GM12878 (cell line): ENCODE measurements around the gene ACSF3. TPM values are rescaled to one million over a fixed set of nuclear protein-coding genes. Genes with fewer than 3 reads are reported as not detected.

Experiments
- ATAC-seq: fragments of 200-7000 bp; cut with Tn5 transposase; 3 replicates; pipeline ENCODE4 v1.9.1; 2020; ENCODE audit warnings: mild to moderate bottlenecking, moderate library complexity
- BruUV-seq: library from RNA; stranded (reverse); fragments of 400-500 nt; replicated peaks from 2 replicates; lab custom pipeline; 2021; lab: Mats Ljungman, UMichigan
- CTCF ChIA-PET: fragments of 300-600 bp; sonication (Branson Sonifier 250); formaldehyde crosslinking; extraction: SDS; loops from one replicate; lab custom pipeline; 2021; ENCODE audit warnings: inconsistent platforms; lab: Yijun Ruan, JAX
- POLR2A ChIA-PET: fragments of 350-600 bp; formaldehyde crosslinking; extraction: SDS; loops from one replicate; lab custom pipeline; 2021; ENCODE audit warnings: inconsistent platforms; lab: Charles Lee
- RAD21 ChIA-PET: fragments of 300-600 bp; sonication (Branson Sonifier 250); formaldehyde crosslinking; loops from one replicate; lab custom pipeline; 2023; ENCODE audit warnings: antibody characterized with exemption; ENCODE audit not compliant: unreplicated experiment; lab: Charles Lee
- SMC1A ChIA-PET: fragments of 300-600 bp; sonication (Branson Sonifier 250); formaldehyde crosslinking; loops from one replicate; lab custom pipeline; 2023; ENCODE audit not compliant: unreplicated experiment, uncharacterized antibody; lab: Charles Lee
- DNase-seq: peaks from one replicate; pipeline ENCODE4 v3.0.0-alpha.2; 2011; ENCODE audit warnings: low read depth, low spot score
- FAIRE-seq: peaks from 3 replicates; lab custom pipeline; 2011; peaks lifted over from hg19 to GRCh38; lab: Jason Lieb, UNC
- H2AFZ ChIP-seq: 2 replicates; pipeline ENCODE4 v1.6.0; 2011; ENCODE audit warnings: low read depth, low read length, control low read depth; ENCODE audit not compliant: control insufficient read depth
- H3K27ac ChIP-seq: 2 replicates; pipeline ENCODE4 v1.5.1; 2011; ENCODE audit warnings: control low read depth; ENCODE audit not compliant: control insufficient read depth, insufficient read depth
- H3K27me3 ChIP-seq, 2 experiments: replicated peaks in 1 of 2; 2 replicates each; pipeline versions ENCODE4 v1.6.0 to v1.6.1; 2011; ENCODE audit warnings: low read length in 1 of 2; ENCODE audit not compliant: control insufficient read depth in 2 of 2, insufficient read depth in 2 of 2
- H3K36me3 ChIP-seq, 2 experiments: 2 replicates each; pipeline ENCODE4 v1.5.1; 2011; ENCODE audit warnings: low read length in 1 of 2; ENCODE audit not compliant: control insufficient read depth in 2 of 2, insufficient read depth in 2 of 2
- H3K4me1 ChIP-seq: 2 replicates; pipeline ENCODE4 v1.6.1; 2011; ENCODE audit warnings: mild to moderate bottlenecking, low read length, moderate library complexity, mixed read lengths; ENCODE audit not compliant: control insufficient read depth, insufficient read depth
- H3K4me2 ChIP-seq: 2 replicates; pipeline ENCODE4 v1.6.0; 2011; ENCODE audit warnings: control low read depth; ENCODE audit not compliant: control insufficient read depth, insufficient read depth
- H3K4me3 ChIP-seq: fragments of 200-600 bp; sonication (generic); 2 replicates; pipeline ENCODE4 v1.5.1; 2016
- H3K79me2 ChIP-seq: 2 replicates; pipeline ENCODE4 v1.6.0; 2011; ENCODE audit warnings: low read length; ENCODE audit not compliant: control insufficient read depth, insufficient read depth
- H3K9ac ChIP-seq: 2 replicates; pipeline ENCODE4 v1.8.0; 2011; ENCODE audit warnings: low read length, control low read depth, mixed read lengths; ENCODE audit not compliant: control insufficient read depth, insufficient read depth
- H3K9me3 ChIP-seq: replicated peaks from 3 replicates; pipeline ENCODE4 v1.5.1; 2011; ENCODE audit warnings: mild to moderate bottlenecking, low read length; ENCODE audit not compliant: control insufficient read depth, insufficient read depth
- H4K20me1 ChIP-seq: 2 replicates; pipeline ENCODE4 v1.6.0; 2011; ENCODE audit not compliant: control insufficient read depth, insufficient read depth
- BCL11A ChIP-seq: IDR thresholded peaks from 2 replicates; pipeline ENCODE4 v1.6.1; 2011; ENCODE audit warnings: low read depth, low read length
- BRCA1 ChIP-seq: IDR thresholded peaks from 2 replicates; pipeline ENCODE4 v1.6.1; 2011; ENCODE audit warnings: low read depth, low read length, improper control_type of control experiment
- DPF2 ChIP-seq: fragments of 450-650 bp; IDR thresholded peaks from 2 replicates; pipeline ENCODE4 v1.6.1; 2017; ENCODE audit warnings: mild to moderate bottlenecking
- FOS ChIP-seq: IDR thresholded peaks from 3 replicates; pipeline ENCODE4 v1.6.1; 2011; ENCODE audit warnings: borderline replicate concordance; ENCODE audit not compliant: insufficient read length; ENCODE audit errors: extremely low read depth
- IKZF1 ChIP-seq: fragments of 450-650 bp; conservative IDR thresholded peaks from 2 replicates; pipeline ENCODE4 v1.6.1; 2017; ENCODE audit warnings: antibody characterized with exemption, mild to moderate bottlenecking
- NFYA ChIP-seq: IDR thresholded peaks from 2 replicates; pipeline ENCODE4 v1.6.1; 2011; ENCODE audit warnings: low read depth, mild to moderate bottlenecking, low read length, improper control_type of control experiment, borderline replicate concordance
- PAX8 ChIP-seq: fragments of 450-650 bp; IDR thresholded peaks from 2 replicates; pipeline ENCODE4 v1.6.1; 2017; ENCODE audit warnings: mild to moderate bottlenecking, moderate library complexity
- SMAD1 ChIP-seq: fragments of 450-650 bp; IDR thresholded peaks from 2 replicates; pipeline ENCODE4 v1.6.1; 2018; ENCODE audit warnings: mild to moderate bottlenecking, low read depth; ENCODE audit not compliant: partially characterized antibody
- ZNF622 ChIP-seq: fragments of 450-650 bp; IDR thresholded peaks from 2 replicates; pipeline ENCODE4 v1.6.1; 2017; ENCODE audit warnings: mild to moderate bottlenecking, inconsistent platforms
- WGBS: methylation state at CpG from one replicate; pipeline ENCODE4 v1.1.6; 2016; ENCODE audit warnings: low lambda C conversion rate; ENCODE audit not compliant: insufficient replicate concordance, insufficient coverage; ENCODE audit errors: missing lambda C conversion rate; 5-methylcytosine and 5-hydroxymethylcytosine counted together
- in situ Hi-C: fragments of 300-500 bp; cut with MboI; formaldehyde crosslinking; loops from 9 replicates; pipeline ENCODE4 v1.14.3; 2018; ENCODE audit warnings: mixed read lengths
- intact Hi-C: fragments of 100-400 bp; cut with micrococcal nuclease; formaldehyde crosslinking; loops from one replicate; pipeline ENCODE4 v1.14.2; 2022; ENCODE audit not compliant: unreplicated experiment
- polyA plus RNA-seq, 11 experiments: library from polyadenylated mRNA; depleted of rRNA in 4 of 11; unstranded in 6 of 11; stranded (reverse) in 5 of 11; fragments of >200 nt; fragmentation: Nextera tagmentation in 4 of 11; fragmentation: Illumina TruSeq in 1 of 11; extraction: Ambion mirVana in 4 of 11; extraction: Trizol in 1 of 11; gene quantifications; 1 replicate in 1 of 11; 2 replicates in 10 of 11; pipeline versions ENCODE4 v1.2.1 to v1.2.3, GENCODE V29; 2011 to 2016; ENCODE audit warnings: inconsistent platforms in 2 of 11, missing spikeins in 2 of 11, low read depth in 1 of 11
- total RNA-seq, 4 experiments: library from RNA; depleted of rRNA in 3 of 4; stranded (reverse); fragments of >200 nt in 3 of 4; fragmentation: Illumina TruSeq in 1 of 4; extraction: Trizol in 1 of 4; gene quantifications; 2 replicates each; pipeline versions ENCODE4 v1.2.1 to v1.2.3, GENCODE V29; 2013 to 2021
- TF ChIP-seq, protein P1 (sequence below): IDR thresholded peaks from 2 replicates; pipeline ENCODE4 v1.6.1; 2011; ENCODE audit warnings: low read depth, low read length, improper control_type of control experiment, borderline replicate concordance
- TF ChIP-seq, protein P2 (sequence below): fragments of 150-350 bp; IDR thresholded peaks from 2 replicates; pipeline ENCODE4 v1.6.1; 2014; ENCODE audit warnings: mild to moderate bottlenecking, low read depth, low read length
- TF ChIP-seq, protein P3 (sequence below): fragments of 450-650 bp; formaldehyde crosslinking; IDR thresholded peaks from 2 replicates; pipeline ENCODE4 v1.4.0; 2022; ENCODE audit warnings: mild to moderate bottlenecking, moderate library complexity
- TF ChIP-seq, protein P4 (sequence below): fragments of 450-650 bp; IDR thresholded peaks from 2 replicates; pipeline ENCODE4 v1.6.1; 2016; ENCODE audit warnings: mild to moderate bottlenecking
- TF ChIP-seq, protein P5 (sequence below): IDR thresholded peaks from 2 replicates; pipeline ENCODE4 v1.6.1; 2011; ENCODE audit warnings: low read depth, mild to moderate bottlenecking, low read length, moderate library complexity, borderline replicate concordance; ENCODE audit errors: extremely low read depth
- TF ChIP-seq, protein P6 (sequence below): IDR thresholded peaks from 2 replicates; pipeline ENCODE4 v1.6.1; 2011; ENCODE audit warnings: mild to moderate bottlenecking, low read depth, low read length, moderate library complexity; ENCODE audit not compliant: insufficient replicate concordance

Gene ACSF3
- total and polyA plus RNA-seq, 10 of the 15 experiments (the other 5 are each of a cell fraction or from before 2014, with no cell fraction given), result 1.0 to 44.4 (median 25.8) TPM

DNA sequence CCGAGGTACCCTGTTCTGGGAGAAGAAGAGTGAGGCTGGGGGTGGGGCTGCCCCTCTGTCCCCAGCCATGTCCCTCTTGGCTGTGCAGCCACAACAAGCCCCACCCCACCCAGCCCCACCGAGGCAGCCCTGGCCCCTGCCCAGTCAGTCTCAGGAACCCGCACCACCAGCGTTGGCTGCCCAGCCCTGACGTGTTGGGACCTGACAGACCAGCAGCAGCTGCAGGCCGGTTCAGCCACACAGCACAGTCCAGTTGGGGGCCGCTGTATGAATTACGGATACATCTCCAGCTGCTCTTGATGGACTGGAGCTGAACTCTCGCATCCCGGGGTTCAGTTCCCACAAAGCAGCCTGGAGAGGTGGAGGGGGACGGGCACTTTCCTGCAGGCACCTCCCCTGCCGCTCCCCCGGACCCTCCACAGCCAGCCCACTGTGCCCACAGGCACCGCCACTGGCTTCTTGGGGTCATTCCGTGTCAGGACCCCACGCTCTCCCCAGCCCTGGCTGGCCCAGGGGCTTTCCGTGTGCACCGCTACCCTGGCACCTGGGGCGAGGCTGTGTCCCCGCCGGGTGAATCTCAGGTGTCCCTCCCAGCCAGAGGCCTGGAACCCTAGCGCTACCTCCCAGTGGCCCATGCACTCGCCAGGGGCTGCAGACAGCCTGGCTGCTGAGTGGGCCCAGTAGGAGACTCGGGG, 84.9 kb downstream of the ACSF3 start:
- ChIA-PET CTCF (no interaction called here), POLR2A (no interaction called here)
- TF ChIP-seq FOS, result no peak
- TF ChIP-seq, protein P1, sequence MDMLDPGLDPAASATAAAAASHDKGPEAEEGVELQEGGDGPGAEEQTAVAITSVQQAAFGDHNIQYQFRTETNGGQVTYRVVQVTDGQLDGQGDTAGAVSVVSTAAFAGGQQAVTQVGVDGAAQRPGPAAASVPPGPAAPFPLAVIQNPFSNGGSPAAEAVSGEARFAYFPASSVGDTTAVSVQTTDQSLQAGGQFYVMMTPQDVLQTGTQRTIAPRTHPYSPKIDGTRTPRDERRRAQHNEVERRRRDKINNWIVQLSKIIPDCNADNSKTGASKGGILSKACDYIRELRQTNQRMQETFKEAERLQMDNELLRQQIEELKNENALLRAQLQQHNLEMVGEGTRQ, result no peak
- TF ChIP-seq, protein P2, sequence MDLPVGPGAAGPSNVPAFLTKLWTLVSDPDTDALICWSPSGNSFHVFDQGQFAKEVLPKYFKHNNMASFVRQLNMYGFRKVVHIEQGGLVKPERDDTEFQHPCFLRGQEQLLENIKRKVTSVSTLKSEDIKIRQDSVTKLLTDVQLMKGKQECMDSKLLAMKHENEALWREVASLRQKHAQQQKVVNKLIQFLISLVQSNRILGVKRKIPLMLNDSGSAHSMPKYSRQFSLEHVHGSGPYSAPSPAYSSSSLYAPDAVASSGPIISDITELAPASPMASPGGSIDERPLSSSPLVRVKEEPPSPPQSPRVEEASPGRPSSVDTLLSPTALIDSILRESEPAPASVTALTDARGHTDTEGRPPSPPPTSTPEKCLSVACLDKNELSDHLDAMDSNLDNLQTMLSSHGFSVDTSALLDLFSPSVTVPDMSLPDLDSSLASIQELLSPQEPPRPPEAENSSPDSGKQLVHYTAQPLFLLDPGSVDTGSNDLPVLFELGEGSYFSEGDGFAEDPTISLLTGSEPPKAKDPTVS, result no peak
- TF ChIP-seq, protein P3, sequence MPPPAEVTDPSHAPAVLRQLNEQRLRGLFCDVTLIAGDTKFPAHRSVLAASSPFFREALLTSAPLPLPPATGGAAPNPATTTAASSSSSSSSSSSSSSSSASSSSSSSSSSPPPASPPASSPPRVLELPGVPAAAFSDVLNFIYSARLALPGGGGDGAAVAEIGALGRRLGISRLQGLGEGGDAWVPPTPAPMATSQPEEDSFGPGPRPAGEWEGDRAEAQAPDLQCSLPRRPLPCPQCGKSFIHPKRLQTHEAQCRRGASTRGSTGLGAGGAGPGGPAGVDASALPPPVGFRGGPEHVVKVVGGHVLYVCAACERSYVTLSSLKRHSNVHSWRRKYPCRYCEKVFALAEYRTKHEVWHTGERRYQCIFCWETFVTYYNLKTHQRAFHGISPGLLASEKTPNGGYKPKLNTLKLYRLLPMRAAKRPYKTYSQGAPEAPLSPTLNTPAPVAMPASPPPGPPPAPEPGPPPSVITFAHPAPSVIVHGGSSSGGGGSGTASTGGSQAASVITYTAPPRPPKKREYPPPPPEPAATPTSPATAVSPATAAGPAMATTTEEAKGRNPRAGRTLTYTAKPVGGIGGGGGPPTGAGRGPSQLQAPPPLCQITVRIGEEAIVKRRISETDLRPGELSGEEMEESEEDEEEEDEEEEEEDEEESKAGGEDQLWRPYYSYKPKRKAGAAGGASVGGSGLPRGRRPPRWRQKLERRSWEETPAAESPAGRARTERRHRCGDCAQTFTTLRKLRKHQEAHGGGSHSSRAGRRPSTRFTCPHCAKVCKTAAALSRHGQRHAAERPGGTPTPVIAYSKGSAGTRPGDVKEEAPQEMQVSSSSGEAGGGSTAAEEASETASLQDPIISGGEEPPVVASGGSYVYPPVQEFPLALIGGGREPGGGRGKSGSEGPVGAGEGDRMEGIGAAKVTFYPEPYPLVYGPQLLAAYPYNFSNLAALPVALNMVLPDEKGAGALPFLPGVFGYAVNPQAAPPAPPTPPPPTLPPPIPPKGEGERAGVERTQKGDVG, result no peak
- no peak for TF ChIP-seq BCL11A
- TF ChIP-seq NFYA, result no peak
- no peak for TF ChIP-seq IKZF1
- no peak for TF ChIP-seq DPF2
- TF ChIP-seq PAX8, result no peak
- TF ChIP-seq SMAD1, result no peak
- TF ChIP-seq BRCA1, result no peak
- TF ChIP-seq, protein P4, sequence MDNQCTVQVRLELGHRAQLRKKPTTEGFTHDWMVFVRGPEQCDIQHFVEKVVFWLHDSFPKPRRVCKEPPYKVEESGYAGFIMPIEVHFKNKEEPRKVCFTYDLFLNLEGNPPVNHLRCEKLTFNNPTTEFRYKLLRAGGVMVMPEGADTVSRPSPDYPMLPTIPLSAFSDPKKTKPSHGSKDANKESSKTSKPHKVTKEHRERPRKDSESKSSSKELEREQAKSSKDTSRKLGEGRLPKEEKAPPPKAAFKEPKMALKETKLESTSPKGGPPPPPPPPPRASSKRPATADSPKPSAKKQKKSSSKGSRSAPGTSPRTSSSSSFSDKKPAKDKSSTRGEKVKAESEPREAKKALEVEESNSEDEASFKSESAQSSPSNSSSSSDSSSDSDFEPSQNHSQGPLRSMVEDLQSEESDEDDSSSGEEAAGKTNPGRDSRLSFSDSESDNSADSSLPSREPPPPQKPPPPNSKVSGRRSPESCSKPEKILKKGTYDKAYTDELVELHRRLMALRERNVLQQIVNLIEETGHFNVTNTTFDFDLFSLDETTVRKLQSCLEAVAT, result no peak
- TF ChIP-seq ZNF622, result no peak
- TF ChIP-seq, protein P5, sequence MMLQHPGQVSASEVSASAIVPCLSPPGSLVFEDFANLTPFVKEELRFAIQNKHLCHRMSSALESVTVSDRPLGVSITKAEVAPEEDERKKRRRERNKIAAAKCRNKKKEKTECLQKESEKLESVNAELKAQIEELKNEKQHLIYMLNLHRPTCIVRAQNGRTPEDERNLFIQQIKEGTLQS, result no peak
- TF ChIP-seq, protein P6, sequence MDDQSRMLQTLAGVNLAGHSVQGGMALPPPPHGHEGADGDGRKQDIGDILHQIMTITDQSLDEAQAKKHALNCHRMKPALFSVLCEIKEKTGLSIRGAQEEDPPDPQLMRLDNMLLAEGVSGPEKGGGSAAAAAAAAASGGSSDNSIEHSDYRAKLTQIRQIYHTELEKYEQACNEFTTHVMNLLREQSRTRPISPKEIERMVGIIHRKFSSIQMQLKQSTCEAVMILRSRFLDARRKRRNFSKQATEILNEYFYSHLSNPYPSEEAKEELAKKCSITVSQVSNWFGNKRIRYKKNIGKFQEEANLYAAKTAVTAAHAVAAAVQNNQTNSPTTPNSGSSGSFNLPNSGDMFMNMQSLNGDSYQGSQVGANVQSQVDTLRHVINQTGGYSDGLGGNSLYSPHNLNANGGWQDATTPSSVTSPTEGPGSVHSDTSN, result no peak

More for the DNA sequence above, 84.9 kb downstream of the ACSF3 start:
- H3K27ac ChIP-seq, result no peak overlapping the region
- H3K79me2 ChIP-seq, result no peaks in the 10 kb centered on the region
- SMC1A ChIA-PET, result no interaction called here
- ATAC-seq (no peak), DNase-seq (no peak), FAIRE-seq (no peak)
- H4K20me1 ChIP-seq, result no peaks in the 10 kb centered on the region
- WGBS, result 63% methylated on average over 21 of the region's 24 CpGs
- BruUV-seq, result no TSS peak
- H3K27me3 ChIP-seq, result no peaks in the 10 kb centered on the region; a peak in 1 of 4 replicates
- no peak overlapping the region for H3K4me2 ChIP-seq
- no peaks in the 10 kb centered on the region for H3K36me3 ChIP-seq
- no peak overlapping the region for H3K9ac ChIP-seq
- intact Hi-C loops, result no loop called here
- RAD21 ChIA-PET, result no interaction called here
- no peak overlapping the region for H3K4me3 ChIP-seq
- H3K9me3 ChIP-seq, result no peaks in the 10 kb centered on the region
- H2AFZ ChIP-seq, result no peak overlapping the region
- no peaks in the 10 kb centered on the region for H3K4me1 ChIP-seq
- in situ Hi-C loops, result no loop called here
